ENCODE data around the gene GPC5.
A peak's percentile ranks its signal among the peaks of the same experiment; 100 is the strongest.

The GPC5 gene

GRCh38 chr13:92836171-92836570 lies 1437.8 kb downstream of the GPC5 start:
- no peak for TF ChIP-seq ARNT (IDR thresholded peaks at IDR 0.05)
- TF ChIP-seq SP1 (IDR thresholded peaks at IDR 0.05): no peak
- TF ChIP-seq FOXK2 (IDR thresholded peaks at IDR 0.05): no peak
- TF ChIP-seq, protein P1, sequence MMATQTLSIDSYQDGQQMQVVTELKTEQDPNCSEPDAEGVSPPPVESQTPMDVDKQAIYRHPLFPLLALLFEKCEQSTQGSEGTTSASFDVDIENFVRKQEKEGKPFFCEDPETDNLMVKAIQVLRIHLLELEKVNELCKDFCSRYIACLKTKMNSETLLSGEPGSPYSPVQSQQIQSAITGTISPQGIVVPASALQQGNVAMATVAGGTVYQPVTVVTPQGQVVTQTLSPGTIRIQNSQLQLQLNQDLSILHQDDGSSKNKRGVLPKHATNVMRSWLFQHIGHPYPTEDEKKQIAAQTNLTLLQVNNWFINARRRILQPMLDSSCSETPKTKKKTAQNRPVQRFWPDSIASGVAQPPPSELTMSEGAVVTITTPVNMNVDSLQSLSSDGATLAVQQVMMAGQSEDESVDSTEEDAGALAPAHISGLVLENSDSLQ (IDR thresholded peaks at IDR 0.05): no peak
- TF ChIP-seq L3MBTL2 (conservative IDR thresholded peaks at IDR 0.05): no peak
- TF ChIP-seq LEF1 (IDR thresholded peaks at IDR 0.05; ENCODE audit: borderline replicate concordance): no peak
- CTCF ChIA-PET: no interaction called here
- POLR2A ChIA-PET: no interaction called here
- no peak for DNase-seq (ENCODE audit: extremely low spot score)

DNA sequence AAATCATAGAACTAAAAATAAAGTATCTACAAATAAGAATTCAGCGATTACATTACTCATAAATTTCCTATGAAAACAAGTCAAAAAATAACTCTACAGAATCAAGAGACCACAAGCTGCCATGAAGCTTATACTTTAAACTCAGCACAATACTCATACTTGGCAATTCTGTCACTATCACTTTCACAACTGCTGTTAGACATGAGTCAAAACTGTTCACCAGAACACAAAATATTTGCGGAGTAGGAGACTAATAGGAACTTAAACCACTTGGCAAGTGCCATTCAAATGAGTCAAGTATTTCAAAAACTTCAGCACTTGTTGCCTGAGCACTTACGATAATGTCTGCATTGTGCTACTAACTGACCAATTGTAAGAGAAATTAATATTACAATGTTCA lies 1440.4 kb downstream of the GPC5 start:
- CTCF ChIA-PET: no interaction called here

DNA sequence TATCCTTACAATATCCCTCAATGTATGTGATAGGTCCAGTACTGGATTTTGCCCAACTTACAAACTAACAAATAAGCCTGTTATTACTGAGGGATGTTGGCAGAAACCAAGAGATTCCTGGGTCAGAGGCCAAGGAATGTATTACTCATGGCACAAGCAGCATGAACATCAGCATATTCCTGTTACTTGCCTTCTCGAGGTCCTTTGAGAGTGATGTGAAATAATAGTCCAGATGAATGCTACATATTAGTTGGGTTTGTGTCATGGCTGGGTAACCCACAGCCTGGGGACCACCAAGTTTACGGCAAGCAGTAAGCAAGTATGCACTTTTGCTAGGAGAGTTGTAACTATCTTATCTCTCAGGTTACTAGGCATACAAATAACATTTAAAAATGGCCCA lies 1443.7 kb downstream of the GPC5 start:
- ChIA-PET POLR2A (interaction anchor here (0.6 kb wide), 1 partner anchor 162 kb away, joined by 3 read pairs; no protein-coding TSS in a partner anchor), CTCF (no interaction called here)
- TF ChIP-seq SUZ12 (IDR thresholded peaks at IDR 0.05) (no peak), CTBP1 (IDR thresholded peaks at IDR 0.05; ENCODE audit: borderline replicate concordance) (no peak)
- no peak for DNase-seq (ENCODE audit: extremely low spot score)

More for the DNA sequence above, 1440.4 kb downstream of the GPC5 start:
- DNase-seq (ENCODE audit: extremely low spot score): no peak
- TF ChIP-seq NFRKB (IDR thresholded peaks at IDR 0.05): no peak
- TF ChIP-seq SUZ12 (IDR thresholded peaks at IDR 0.05): no peak
- no peak for TF ChIP-seq LEF1 (IDR thresholded peaks at IDR 0.05; ENCODE audit: borderline replicate concordance)
- no peak for TF ChIP-seq FOXA1 (IDR thresholded peaks at IDR 0.05)
- no peak for TF ChIP-seq TARDBP (IDR thresholded peaks at IDR 0.05)
- TF ChIP-seq FOXM1 (IDR thresholded peaks at IDR 0.05; ENCODE audit: borderline replicate concordance): no peak
- TF ChIP-seq BHLHE40 (IDR thresholded peaks at IDR 0.05; ENCODE audit: borderline replicate concordance): no peak
- TF ChIP-seq HDGF (IDR thresholded peaks at IDR 0.05; ENCODE audit: borderline replicate concordance): no peak
- TF ChIP-seq ARNT (IDR thresholded peaks at IDR 0.05): no peak
- no peak for TF ChIP-seq ELF4 (IDR thresholded peaks at IDR 0.05)
- TF ChIP-seq FOXK2 (IDR thresholded peaks at IDR 0.05): no peak
- TF ChIP-seq CTBP1 (IDR thresholded peaks at IDR 0.05; ENCODE audit: borderline replicate concordance): no peak
- TF ChIP-seq SP1 (IDR thresholded peaks at IDR 0.05): no peak
- no peak for TF ChIP-seq L3MBTL2 (conservative IDR thresholded peaks at IDR 0.05)
- TF ChIP-seq ZNF384 (IDR thresholded peaks at IDR 0.05): no peak
- POLR2A ChIA-PET: no interaction called here

GRCh38 chr13:92843549-92843948 lies 1445.1 kb downstream of the GPC5 start:
- TF ChIP-seq SUZ12 (IDR thresholded peaks at IDR 0.05) (no peak), ZNF384 (IDR thresholded peaks at IDR 0.05) (0 out of 2 replicates have a peak, but pooled peaks have one; percentile 51), FOXA1 (IDR thresholded peaks at IDR 0.05) (peak; percentile 31; the same call in 1 of the 2 replicates), LEF1 (IDR thresholded peaks at IDR 0.05; ENCODE audit: borderline replicate concordance) (no peak), ARNT (IDR thresholded peaks at IDR 0.05) (0 out of 2 replicates have a peak, but pooled peaks have one; percentile 64), CTBP1 (IDR thresholded peaks at IDR 0.05; ENCODE audit: borderline replicate concordance) (peak; percentile 87), FOXK2 (IDR thresholded peaks at IDR 0.05) (no peak)
- TF ChIP-seq, protein P1 (IDR thresholded peaks at IDR 0.05): peak; percentile 51
- ChIA-PET CTCF (interaction anchor here (0.9 kb wide), 1 partner anchor 10 kb away, joined by 3 read pairs; no protein-coding TSS in a partner anchor), POLR2A (no interaction called here)
- peak; percentile 22 for DNase-seq (ENCODE audit: extremely low spot score)

GRCh38 chr13:92849381-92849780 lies 1451.0 kb downstream of the GPC5 start:
- TF ChIP-seq FOXA1 (IDR thresholded peaks at IDR 0.05) (no peak), TARDBP (IDR thresholded peaks at IDR 0.05) (no peak), NFRKB (IDR thresholded peaks at IDR 0.05) (no peak), FOXK2 (IDR thresholded peaks at IDR 0.05) (no peak), ELF4 (IDR thresholded peaks at IDR 0.05) (no peak), BHLHE40 (IDR thresholded peaks at IDR 0.05; ENCODE audit: borderline replicate concordance) (no peak), ARNT (IDR thresholded peaks at IDR 0.05) (no peak), FOXM1 (IDR thresholded peaks at IDR 0.05; ENCODE audit: borderline replicate concordance) (no peak), L3MBTL2 (conservative IDR thresholded peaks at IDR 0.05) (no peak), SP1 (IDR thresholded peaks at IDR 0.05) (no peak), CTBP1 (IDR thresholded peaks at IDR 0.05; ENCODE audit: borderline replicate concordance) (no peak), ZNF384 (IDR thresholded peaks at IDR 0.05) (no peak), HDGF (IDR thresholded peaks at IDR 0.05; ENCODE audit: borderline replicate concordance) (no peak), LEF1 (IDR thresholded peaks at IDR 0.05; ENCODE audit: borderline replicate concordance) (no peak), SUZ12 (IDR thresholded peaks at IDR 0.05) (no peak)
- TF ChIP-seq, protein P1 (IDR thresholded peaks at IDR 0.05): no peak
- POLR2A ChIA-PET: no interaction called here
- CTCF ChIA-PET: interaction anchor here (0.6 kb wide), 1 partner anchor 313 kb away, joined by 3 read pairs; no protein-coding TSS in a partner anchor
- DNase-seq (ENCODE audit: extremely low spot score): no peak

DNA sequence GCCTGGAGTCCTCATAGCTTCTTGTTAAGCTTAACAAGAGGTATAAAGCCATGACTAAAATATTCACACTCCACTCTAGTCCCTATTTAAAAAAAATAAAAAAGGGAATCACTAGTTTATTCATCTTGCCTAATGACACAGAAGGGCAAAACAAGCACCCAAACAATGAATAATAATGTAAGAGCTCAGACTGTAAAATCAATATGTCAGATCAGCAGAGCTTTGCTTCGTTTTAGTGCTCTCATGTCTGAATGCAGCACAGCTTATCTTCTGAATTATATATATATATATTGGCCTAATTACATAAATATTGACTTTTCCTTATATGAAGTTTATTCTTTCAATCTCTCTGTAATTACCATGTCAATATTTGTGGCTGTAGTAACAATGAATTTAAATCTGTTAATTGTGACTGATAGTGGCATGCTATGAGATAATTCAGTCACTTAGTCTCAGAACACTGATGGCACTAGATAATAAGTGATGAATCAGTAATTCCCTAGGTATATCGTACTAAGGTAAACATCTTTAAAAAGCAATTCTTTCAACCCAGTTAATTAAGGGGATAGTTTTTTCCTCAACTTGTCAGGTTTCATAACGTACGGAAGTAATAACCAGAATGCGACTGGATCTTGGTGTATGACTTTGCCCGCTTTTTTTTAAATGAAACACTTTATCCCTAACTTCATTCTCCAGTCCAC lies 1466.3 kb downstream of the GPC5 start:
- POLR2A ChIA-PET: no interaction called here
- DNase-seq (ENCODE audit: extremely low spot score): no peak
- CTCF ChIA-PET: interaction anchor here (0.8 kb wide), 1 partner anchor 677 kb away, joined by 5 read pairs; no protein-coding TSS in a partner anchor
- TF ChIP-seq ZNF384 (IDR thresholded peaks at IDR 0.05): no peak

Data from HEK293T (cell line).